Endodermal cell (in vitro differentiated cells): ENCODE measurements around the gene PRKCE. TPM values are rescaled to one million over a fixed set of nuclear protein-coding genes. Genes with fewer than 3 reads are reported as not detected.

Experiments used
- DNase-seq: peaks from one replicate; pipeline ENCODE4 v3.0.0-alpha.2; 2017
- H3K27ac ChIP-seq: 2 replicates; pipeline ENCODE4 v1.5.1; 2013; ENCODE audit warnings: mild to moderate bottlenecking, low read depth, low read length, moderate library complexity
- H3K27me3 ChIP-seq: 2 replicates; pipeline ENCODE4 v1.6.1; 2013; ENCODE audit warnings: mild to moderate bottlenecking, low read length, moderate library complexity; ENCODE audit not compliant: insufficient read depth, control insufficient read depth, poor library complexity, severe bottlenecking
- H3K36me3 ChIP-seq: 2 replicates; pipeline ENCODE4 v1.7.0; 2013; ENCODE audit warnings: mild to moderate bottlenecking, low read length, moderate library complexity; ENCODE audit not compliant: control insufficient read depth, insufficient read depth
- H3K4me1 ChIP-seq: one replicate; pipeline ENCODE4 v1.7.0; 2013; ENCODE audit warnings: low read length; ENCODE audit not compliant: control insufficient read depth, insufficient read depth
- H3K4me3 ChIP-seq: 2 replicates; pipeline ENCODE4 v1.5.1; 2013; ENCODE audit warnings: mild to moderate bottlenecking, low read length, moderate library complexity
- H3K9ac ChIP-seq: 2 replicates; pipeline ENCODE4 v1.6.1; 2013; ENCODE audit warnings: mild to moderate bottlenecking, low read length, moderate library complexity; ENCODE audit not compliant: poor library complexity, severe bottlenecking; ENCODE audit errors: extremely low read depth
- H3K9me3 ChIP-seq: 2 replicates; pipeline ENCODE4 v1.6.1; 2013; ENCODE audit warnings: mild to moderate bottlenecking, low read length, moderate library complexity; ENCODE audit not compliant: control insufficient read depth
- H3K27ac Mint-ChIP-seq: 2 replicates; pipeline ENCODE4 v1.8.0; 2020; ENCODE audit warnings: mixed read lengths
- H3K27me3 Mint-ChIP-seq: 2 replicates; pipeline ENCODE4 v1.8.0; 2021; ENCODE audit warnings: mild to moderate bottlenecking, mixed read lengths; ENCODE audit not compliant: insufficient read depth
- H3K36me3 Mint-ChIP-seq: 2 replicates; pipeline ENCODE4 v1.8.0; 2020; ENCODE audit warnings: low read depth, mixed read lengths
- H3K4me1 Mint-ChIP-seq: 2 replicates; pipeline ENCODE4 v1.8.0; 2020; ENCODE audit warnings: mixed read lengths
- H3K4me3 Mint-ChIP-seq: 2 replicates; pipeline ENCODE4 v1.8.0; 2020; ENCODE audit warnings: mild to moderate bottlenecking, moderate library complexity, mixed read lengths
- H3K9me3 Mint-ChIP-seq: 2 replicates; pipeline ENCODE4 v1.8.0; 2020; ENCODE audit warnings: mild to moderate bottlenecking, mixed read lengths
- CTCF ChIP-seq: fragments of 200-600 bp; sonication (generic); conservative IDR thresholded peaks from 2 replicates; pipeline ENCODE4 v1.5.0; 2021; ENCODE audit warnings: antibody characterized with exemption, mild to moderate bottlenecking
- WGBS, 2 experiments: methylation state at CpG; one replicate each; pipeline versions ENCODE4 v1.1.5 to v1.1.7; 2013; ENCODE audit warnings: missing lambda C conversion rate in 2 of 2, mixed read lengths in 1 of 2; ENCODE audit not compliant: insufficient coverage in 1 of 2, insufficient read length in 1 of 2; 5-methylcytosine and 5-hydroxymethylcytosine counted together
- total RNA-seq, 2 donors: library from RNA; stranded (reverse); fragmentation: NEBNext Ultra II Directional in 1 of 2; extraction: Animal tissue kit (Norgen Biotek cat#: 25700) in 1 of 2; gene quantifications; 2 replicates in 1 of 2; 3 replicates in 1 of 2; pipeline ENCODE4 v1.2.1, GENCODE V29; 2021

Gene PRKCE
- total RNA-seq, 2 donors from 2014 or later: 1.4 to 1.7 TPM

DNA sequence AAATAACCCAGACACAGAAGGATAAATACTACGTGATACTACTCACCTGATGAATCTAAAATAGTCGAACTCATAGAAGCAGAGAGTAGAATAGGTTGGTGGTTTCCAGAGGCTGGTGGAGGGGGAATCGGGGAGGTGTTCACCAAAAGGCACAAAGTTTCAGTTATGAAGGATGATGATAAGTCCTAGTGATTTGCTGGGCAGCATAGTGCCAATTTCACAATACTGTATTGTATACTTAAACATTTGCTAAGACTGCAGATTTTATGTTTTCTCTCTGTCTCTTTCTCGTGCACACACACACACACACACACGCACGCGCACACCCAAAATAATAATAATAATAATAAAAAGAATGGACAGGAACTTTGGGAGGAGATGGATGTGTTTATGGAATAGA is 425.4 kb downstream of the PRKCE start:
- Histone ChIP-seq H3K4me3 (no peak overlapping the region), H3K27me3 (no peaks in the 10 kb centered on the region), H3K36me3 (no peaks in the 10 kb centered on the region), H3K9ac (no peak overlapping the region), H3K27ac (no peak overlapping the region), H3K4me1 (no peaks in the 10 kb centered on the region), H3K9me3 (no peaks in the 10 kb centered on the region)
- WGBS, 2 experiments: 93 to 100% methylated on average over 3 of the region's 7 CpGs
- peaks cover 4% of the 10 kb centered on the region for H3K27me3 Mint-ChIP-seq
- H3K27ac Mint-ChIP-seq: no peak overlapping the region
- H3K4me1 Mint-ChIP-seq: peaks cover 21% of the 10 kb centered on the region
- H3K9me3 Mint-ChIP-seq: no peaks in the 10 kb centered on the region
- no peaks in the 10 kb centered on the region for H3K36me3 Mint-ChIP-seq
- no peak overlapping the region for H3K4me3 Mint-ChIP-seq
- no peak for TF ChIP-seq CTCF
- no peak for DNase-seq

DNA sequence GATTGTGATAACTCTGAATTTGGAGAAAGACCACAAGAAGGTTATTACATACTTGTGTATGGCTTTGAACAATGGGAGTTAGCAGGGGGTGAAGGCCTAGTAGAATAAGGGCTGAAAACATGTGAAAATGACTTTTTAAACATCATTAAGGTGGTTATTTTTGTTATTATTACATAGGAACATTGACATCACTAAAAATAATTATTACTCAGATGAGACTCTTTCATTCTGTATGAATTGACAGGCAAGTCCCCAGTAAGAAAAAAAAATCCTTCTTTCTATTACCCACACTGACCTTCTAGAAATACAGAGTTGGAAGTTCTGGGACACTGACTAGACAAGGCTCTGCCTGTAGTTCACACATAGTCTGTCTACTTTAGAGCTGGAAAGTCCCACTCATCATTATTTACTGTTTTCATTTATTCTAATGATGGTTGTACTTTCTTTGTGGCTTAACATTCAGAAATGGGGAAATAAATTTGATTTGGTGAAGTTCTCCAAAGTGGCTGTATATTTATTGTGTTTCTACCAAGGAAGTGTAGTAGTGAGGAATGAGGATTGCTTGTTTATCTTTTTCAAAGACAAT is 426.1 kb downstream of the PRKCE start:
- peaks cover 21% of the 10 kb centered on the region for H3K4me1 Mint-ChIP-seq
- no peaks in the 10 kb centered on the region for H3K36me3 Mint-ChIP-seq
- Histone ChIP-seq H3K4me1 (no peaks in the 10 kb centered on the region), H3K9me3 (no peaks in the 10 kb centered on the region), H3K4me3 (no peak overlapping the region), H3K9ac (no peak overlapping the region), H3K27ac (no peak overlapping the region), H3K27me3 (no peaks in the 10 kb centered on the region), H3K36me3 (no peaks in the 10 kb centered on the region)
- peaks cover 4% of the 10 kb centered on the region for H3K27me3 Mint-ChIP-seq
- TF ChIP-seq CTCF: no peak
- H3K27ac Mint-ChIP-seq: no peak overlapping the region
- DNase-seq: no peak
- H3K4me3 Mint-ChIP-seq: no peak overlapping the region
- no peaks in the 10 kb centered on the region for H3K9me3 Mint-ChIP-seq

GRCh38 chr2:46079985-46080560 is 428.6 kb downstream of the PRKCE start:
- H3K36me3 ChIP-seq: no peaks in the 10 kb centered on the region
- no peak overlapping the region for H3K9ac ChIP-seq
- H3K27ac ChIP-seq: no peak overlapping the region
- no peaks in the 10 kb centered on the region for H3K9me3 Mint-ChIP-seq
- H3K27me3 Mint-ChIP-seq: peaks cover 1% of the 10 kb centered on the region
- TF ChIP-seq CTCF: no peak
- H3K36me3 Mint-ChIP-seq: no peaks in the 10 kb centered on the region
- H3K4me3 Mint-ChIP-seq: no peak overlapping the region
- H3K27ac Mint-ChIP-seq: no peak overlapping the region
- H3K4me1 Mint-ChIP-seq: peaks cover 6% of the 10 kb centered on the region
- no peak for DNase-seq
- 94 to 100% methylated on average over 4 of the region's 4 CpGs for WGBS, 2 experiments
- no peaks in the 10 kb centered on the region for H3K9me3 ChIP-seq
- H3K4me3 ChIP-seq: no peak overlapping the region
- H3K4me1 ChIP-seq: no peaks in the 10 kb centered on the region
- H3K27me3 ChIP-seq: no peaks in the 10 kb centered on the region
